Globus pallidus (tissue), 1 donor: Measurements from ENCODE around the gene NR2C2.

ENCODE experiments used
- DNase-seq: peaks from one replicate; pipeline ENCODE4 v3.0.0-alpha.2; 2015; ENCODE audit warnings: low spot score

Gene NR2C2

DNA sequence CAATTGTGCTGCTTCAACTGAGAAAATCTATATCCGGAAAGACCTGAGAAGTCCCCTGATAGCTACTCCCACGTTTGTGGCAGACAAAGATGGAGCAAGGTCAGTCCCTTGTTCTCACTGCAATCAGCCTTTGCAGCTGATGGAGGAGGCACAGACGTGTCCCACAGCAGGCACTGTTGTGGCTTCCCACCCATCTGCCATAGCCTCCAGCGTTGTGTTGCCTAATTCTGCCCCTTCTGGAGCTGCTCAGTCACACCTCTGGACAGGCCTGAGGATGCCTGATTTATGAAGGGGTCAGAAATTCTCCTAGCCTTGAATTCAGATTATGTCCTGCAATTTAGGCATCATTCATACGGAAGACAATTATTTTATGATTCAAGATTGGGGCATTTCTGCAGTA, 75.9 kb downstream of the NR2C2 start:
- no peak for DNase-seq

DNA sequence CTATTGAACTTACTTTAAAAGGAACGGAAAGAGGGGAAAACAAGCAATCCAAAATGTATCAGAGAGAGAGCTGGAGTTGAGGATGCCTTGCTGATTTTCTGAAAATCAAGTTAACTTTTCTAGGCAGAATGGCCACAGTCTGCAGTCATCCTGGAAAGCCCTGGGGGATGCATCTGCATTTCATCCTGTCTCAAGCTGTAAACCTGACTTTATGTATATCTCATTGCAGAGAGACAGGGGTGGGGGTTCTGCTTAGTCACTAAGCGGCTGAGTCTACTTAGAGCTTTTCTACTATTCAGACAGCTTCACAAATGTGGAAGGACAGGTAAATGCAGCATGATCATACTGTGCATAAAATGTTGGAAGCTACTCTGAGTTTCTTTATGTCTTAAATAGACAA, 76.3 kb downstream of the NR2C2 start:
- no peak for DNase-seq

DNA sequence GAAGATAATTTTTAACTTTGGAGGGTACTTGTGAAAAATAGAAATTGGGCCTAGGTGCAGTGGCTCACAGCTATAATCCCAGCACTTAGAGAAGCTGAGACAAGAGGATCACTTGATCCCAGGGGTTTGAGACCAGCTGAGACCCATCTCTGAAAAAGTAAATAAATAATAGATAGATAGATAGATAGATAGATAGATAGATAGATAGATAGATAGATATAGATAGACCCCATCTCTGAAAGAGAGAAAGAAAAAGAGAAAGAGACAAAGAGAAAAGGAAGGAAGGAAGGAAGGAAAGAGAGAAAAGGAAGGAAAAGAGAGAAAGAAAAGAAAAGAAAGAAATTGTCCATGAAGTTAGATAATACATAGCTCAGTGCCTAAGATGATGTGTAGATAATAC, 82.2 kb downstream of the NR2C2 start:
- no peak for DNase-seq

DNA sequence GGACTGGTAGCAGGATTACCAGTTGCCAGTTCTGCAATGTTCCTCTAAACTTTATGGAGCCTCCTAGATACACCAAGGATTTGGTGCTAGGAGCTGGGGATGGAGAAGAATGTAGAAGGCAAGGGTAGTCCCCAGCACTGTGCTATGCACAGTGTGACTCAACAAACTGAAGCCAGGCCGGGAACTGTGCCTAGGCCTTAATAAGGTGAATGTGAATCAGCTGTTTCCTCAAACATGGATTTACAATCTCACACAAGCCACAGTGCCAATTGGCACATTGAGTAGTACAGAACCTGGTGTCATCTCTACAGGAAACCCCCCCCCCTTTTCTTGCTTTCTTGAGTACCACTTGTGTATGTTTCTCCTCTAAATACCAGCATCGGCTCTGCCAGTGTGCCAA, 85.3 kb downstream of the NR2C2 start:
- no peak for DNase-seq

- no peak for DNase-seq
Measured at GRCh38 chr3:15033103-15033502, 85.7 kb downstream of the NR2C2 start.

GRCh38 chr3:15038306-15038705, 90.9 kb downstream of the NR2C2 start:
- no peak for DNase-seq

DNA sequence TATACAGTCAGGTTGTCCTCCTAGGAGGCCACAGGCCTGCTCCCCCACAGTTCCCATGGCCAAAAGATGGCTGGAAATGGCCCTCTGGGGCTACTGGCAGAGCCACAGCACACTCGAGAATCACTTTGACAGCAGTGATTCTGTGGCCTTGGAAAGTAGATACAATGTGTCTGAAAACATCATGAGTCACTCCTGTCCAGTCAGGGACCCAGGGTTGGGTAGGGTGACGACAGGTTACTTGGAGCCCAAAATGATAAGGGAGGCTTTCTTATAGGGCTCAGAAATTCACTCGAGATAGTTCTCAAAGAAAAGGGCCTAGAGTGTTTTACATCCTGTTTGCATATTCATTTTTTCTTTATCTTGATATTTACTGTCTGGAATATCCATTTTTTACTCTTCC, 93.5 kb downstream of the NR2C2 start:
- no peak for DNase-seq

GRCh38 chr3:15041950-15042349, 94.6 kb downstream of the NR2C2 start:
- DNase-seq = no peak

DNA sequence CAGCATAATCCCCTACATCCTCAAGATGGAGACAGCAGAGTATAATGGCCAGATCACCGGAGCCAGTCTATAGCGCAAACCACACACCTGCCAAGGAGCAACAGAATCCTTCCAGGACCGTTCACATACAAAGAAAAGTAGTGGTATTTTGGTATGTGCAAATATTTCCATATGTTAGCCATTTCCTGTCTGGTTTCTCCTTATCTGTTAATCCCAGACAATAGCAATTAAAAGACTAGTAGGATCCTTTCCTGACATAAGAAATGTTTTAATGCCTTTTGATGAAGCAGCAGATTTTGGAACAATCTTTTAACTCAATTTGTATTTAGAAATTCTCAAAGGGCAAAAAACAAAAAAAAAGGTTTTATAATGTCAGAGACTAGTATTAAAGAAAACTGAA, 95.6 kb downstream of the NR2C2 start:
- DNase-seq = no peak

- DNase-seq = no peak
Measured at GRCh38 chr3:15043408-15044171, 96.2 kb downstream of the NR2C2 start.

GRCh38 chr3:15044326-15044725, 96.9 kb downstream of the NR2C2 start:
- DNase-seq = no peak

DNA sequence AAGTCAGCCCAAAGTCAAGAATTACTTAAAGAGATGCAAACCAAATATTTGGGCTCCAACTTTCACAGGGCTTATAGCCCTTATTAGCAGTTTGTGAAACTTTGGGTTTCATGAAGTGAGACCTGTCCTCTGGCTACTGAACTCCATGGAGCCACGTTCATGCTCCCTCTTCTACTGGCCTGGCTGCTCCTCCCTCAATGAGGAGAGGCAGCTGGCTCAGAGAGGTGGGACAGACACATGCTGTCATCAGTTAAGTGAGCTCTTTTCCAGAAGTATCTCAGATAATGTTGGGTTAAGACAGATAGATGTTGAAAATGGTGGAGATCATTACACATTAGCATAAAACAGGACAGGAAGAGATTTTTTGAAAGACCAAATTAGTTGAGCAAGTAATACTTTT, 98.3 kb downstream of the NR2C2 start:
- DNase-seq = no peak

- DNase-seq = no peak
Measured at GRCh38 chr3:15049584-15049983, 102.2 kb downstream of the NR2C2 start.

DNA sequence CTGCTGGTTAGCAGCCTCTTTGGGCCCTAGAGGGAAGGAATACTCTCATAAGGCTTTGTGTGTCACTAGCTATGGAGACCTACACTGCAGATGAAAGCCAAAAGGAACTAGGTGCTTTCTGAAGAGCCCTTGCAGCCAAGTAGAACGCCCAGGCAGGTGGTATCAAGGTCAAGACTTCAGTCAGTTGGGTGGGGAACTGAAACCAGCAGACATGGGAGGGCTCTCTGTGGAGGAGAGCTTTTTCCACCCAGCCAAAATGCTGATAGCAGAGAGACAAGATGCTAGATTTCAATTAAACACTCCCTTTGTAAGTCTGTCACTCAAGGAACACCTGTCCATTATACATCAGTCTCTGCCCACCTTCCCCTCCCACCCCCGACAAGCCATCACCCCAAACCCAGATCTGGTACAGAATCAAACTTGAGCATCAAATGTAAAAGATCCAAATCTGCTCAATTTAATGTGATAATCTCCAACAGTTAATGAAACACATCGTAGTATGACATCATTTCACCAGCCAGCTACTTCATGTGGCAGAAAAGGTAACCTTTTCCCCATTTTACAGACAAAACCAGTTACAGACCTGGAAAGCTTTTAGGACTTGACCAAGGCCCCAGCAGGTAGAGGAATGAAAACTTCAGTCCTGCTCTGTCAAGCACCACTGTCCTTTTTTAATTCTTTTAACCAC, 103.2 kb downstream of the NR2C2 start:
- no peak for DNase-seq

DNA sequence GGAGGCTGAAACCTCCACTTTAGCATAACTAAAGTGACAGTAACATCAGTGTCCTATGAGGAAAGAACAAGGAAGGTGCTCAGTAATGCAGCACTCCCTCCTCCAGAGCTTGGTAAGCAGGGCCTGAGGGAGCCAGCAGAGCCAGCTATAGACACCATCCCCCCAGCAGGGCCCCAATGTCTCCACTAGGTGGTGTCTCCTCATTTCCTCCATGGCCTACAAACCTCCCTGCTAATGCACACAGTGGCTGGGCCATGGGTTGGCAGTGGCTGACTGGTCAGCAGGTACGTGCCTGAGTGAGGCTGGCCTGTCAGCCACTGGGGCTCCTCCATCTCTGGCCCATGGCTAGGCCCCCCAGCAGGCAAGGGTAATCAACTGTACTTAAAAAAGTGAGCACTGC, 104.1 kb downstream of the NR2C2 start:
- peak; percentile 16 for DNase-seq

- no peak for DNase-seq
Measured at GRCh38 chr3:15052335-15053242, 105.2 kb downstream of the NR2C2 start.

GRCh38 chr3:15053541-15053940, 106.2 kb downstream of the NR2C2 start:
- no peak for DNase-seq

DNA sequence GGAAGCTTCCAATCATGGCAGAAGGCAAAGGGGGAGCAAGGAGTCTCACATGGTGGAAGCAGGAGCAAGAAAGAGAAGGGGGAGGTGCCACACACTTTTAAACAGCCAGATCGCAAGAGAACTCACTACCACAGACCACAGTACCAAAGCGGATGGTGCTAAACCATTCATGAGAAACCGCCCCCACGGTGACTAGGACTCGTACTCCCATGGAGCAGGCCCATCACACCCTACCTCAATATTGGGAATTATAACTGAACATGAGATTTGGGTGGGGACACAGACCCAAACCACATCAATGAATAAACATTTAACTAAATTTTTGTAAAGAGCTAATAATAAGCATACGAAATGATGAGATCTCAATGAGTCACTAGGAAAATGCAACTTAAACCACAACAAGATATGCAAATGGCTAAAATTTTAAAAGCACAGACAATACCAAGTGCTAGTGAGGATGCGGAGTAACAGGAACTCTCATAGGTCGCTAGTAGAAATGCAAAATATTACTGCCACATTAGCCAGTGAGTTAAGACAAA, 107.7 kb downstream of the NR2C2 start:
- no peak for DNase-seq

DNA sequence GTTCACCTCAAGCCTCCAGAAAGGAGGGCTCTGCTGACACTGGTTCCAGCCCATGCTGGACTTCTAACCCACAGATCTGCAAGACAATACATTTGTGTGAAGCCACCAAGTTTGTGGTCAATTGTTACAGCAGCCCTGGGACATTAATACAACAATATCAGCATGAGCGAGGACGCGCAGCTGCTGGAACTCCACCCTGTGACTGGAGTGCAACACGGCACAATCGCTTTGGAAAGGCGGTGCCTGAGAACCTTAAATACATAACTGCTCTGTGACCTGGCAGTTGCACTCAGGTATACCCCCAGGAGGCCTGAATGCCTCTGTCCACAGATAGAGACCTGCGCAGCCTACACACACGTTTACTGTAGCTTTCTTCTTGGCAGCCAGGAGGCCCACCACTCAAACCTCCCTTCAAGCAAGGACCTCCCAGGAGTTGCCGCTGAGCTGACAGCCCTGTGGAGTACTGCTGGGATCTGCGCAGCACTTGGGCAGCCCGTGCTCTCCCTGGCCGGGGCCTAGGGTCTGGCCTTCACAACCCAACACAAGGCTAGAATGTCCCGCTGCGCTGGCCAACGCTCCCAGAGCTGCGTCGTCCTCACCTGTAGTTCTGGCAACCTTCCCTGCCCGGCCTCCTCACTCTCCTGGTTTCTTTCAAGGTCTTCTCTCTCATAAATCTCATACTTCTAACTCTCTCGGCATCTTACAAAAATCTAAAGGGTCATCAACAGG, 109.5 kb downstream of the NR2C2 start:
- DNase-seq = no peak

DNA sequence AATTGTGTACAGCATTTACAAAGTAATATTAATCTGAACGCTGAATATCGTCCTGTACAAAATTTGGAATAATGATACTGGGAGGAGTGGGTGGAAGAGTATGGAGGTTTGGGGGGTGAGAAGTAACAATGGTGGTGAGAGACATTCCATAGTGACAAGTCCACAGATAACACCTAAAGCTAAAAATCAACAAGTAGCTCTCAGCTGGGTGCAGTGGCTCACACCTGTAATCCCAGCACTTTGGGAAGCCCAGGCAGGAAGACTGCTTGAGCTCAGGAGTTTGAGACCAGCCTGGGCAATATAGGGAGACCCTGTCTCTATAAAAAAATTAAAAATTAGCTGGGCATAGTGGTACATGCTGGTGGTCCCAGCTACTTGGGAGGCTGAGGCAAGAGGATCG, 112.6 kb downstream of the NR2C2 start:
- DNase-seq = no peak

- no peak for DNase-seq
Measured at GRCh38 chr3:15063238-15063637, 115.9 kb downstream of the NR2C2 start.
